PC-3 (cell line): Measurements from ENCODE around the gene ABCA2. TPM values are rescaled to one million over a fixed set of nuclear protein-coding genes. Genes with fewer than 3 reads are reported as not detected.

Experiments
- ATAC-seq: fragments of 200-7000 bp; cut with Tn5 transposase; 2 replicates; pipeline ENCODE4 v1.9.1; 2020; ENCODE audit warnings: mild to moderate bottlenecking, moderate library complexity
- BruUV-seq: library from RNA; stranded (reverse); fragments of 400-500 nt; replicated peaks from 2 replicates; lab custom pipeline; 2021; lab: Mats Ljungman, UMichigan
- CTCF ChIA-PET: fragments of 300-600 bp; sonication (Branson Sonifier 250); formaldehyde crosslinking; loops from one replicate; lab custom pipeline; 2022; ENCODE audit warnings: antibody characterized with exemption; lab: Charles Lee
- POLR2A ChIA-PET: fragments of 300-600 bp; sonication (Branson Sonifier 250); formaldehyde crosslinking; loops from one replicate; lab custom pipeline; 2022; ENCODE audit warnings: antibody characterized with exemption; ENCODE audit not compliant: unreplicated experiment; lab: Charles Lee
- DNase-seq: peaks from one replicate; pipeline ENCODE4 v3.0.0-alpha.2; 2015
- H2AFZ ChIP-seq: fragments of 300-600 bp; sonication (generic); 2 replicates; pipeline ENCODE4 v1.6.0; 2016; ENCODE audit warnings: antibody characterized with exemption, low read length
- H3F3A ChIP-seq: fragments of 300-600 bp; sonication (generic); one replicate; pipeline ENCODE4 v1.6.0; 2017; ENCODE audit warnings: antibody characterized with exemption, low read length, control low read depth, mild to moderate bottlenecking; ENCODE audit not compliant: unreplicated experiment
- H3K27ac ChIP-seq: fragments of 300-600 bp; sonication (generic); 2 replicates; pipeline ENCODE4 v1.5.1; 2016; ENCODE audit warnings: mild to moderate bottlenecking, low read length
- H3K27me3 ChIP-seq: fragments of 300-600 bp; sonication (generic); 2 replicates; pipeline ENCODE4 v1.6.1; 2016; ENCODE audit warnings: low read length, mixed read lengths
- H3K36me3 ChIP-seq: fragments of 300-600 bp; sonication (generic); 2 replicates; pipeline ENCODE4 v1.6.1; 2016; ENCODE audit warnings: low read depth, mixed run types, low read length, mixed read lengths
- H3K4me1 ChIP-seq: fragments of 300-600 bp; sonication (generic); 2 replicates; pipeline ENCODE4 v1.5.1; 2016; ENCODE audit warnings: low read length; ENCODE audit not compliant: insufficient read depth
- H3K4me2 ChIP-seq: fragments of 300-600 bp; sonication (generic); 2 replicates; pipeline ENCODE4 v1.6.0; 2016; ENCODE audit warnings: low read length
- H3K4me3 ChIP-seq: fragments of 300-600 bp; sonication (generic); 2 replicates; pipeline ENCODE4 v1.5.1; 2016; ENCODE audit warnings: mild to moderate bottlenecking, low read length, mixed read lengths
- H3K79me2 ChIP-seq: fragments of 300-600 bp; sonication (generic); 2 replicates; pipeline ENCODE4 v1.6.1; 2017; ENCODE audit warnings: low read length, mixed read lengths
- H3K9ac ChIP-seq: fragments of 300-600 bp; sonication (generic); 2 replicates; pipeline ENCODE4 v1.6.0; 2016; ENCODE audit warnings: mild to moderate bottlenecking, low read length
- H3K9me2 ChIP-seq: fragments of 300-600 bp; sonication (generic); replicated peaks from 2 replicates; pipeline ENCODE4 v1.6.1; 2016; ENCODE audit warnings: mixed run types, low read length, mixed read lengths
- H3K9me3 ChIP-seq: fragments of 300-600 bp; sonication (generic); 2 replicates; pipeline ENCODE4 v1.6.1; 2016; ENCODE audit warnings: low read length, mixed read lengths
- H4K20me1 ChIP-seq: fragments of 300-600 bp; sonication (generic); 2 replicates; pipeline ENCODE4 v1.6.1; 2016; ENCODE audit warnings: low read length, mixed read lengths
- CTCF ChIP-seq: fragments of 300-600 bp; sonication (generic); conservative IDR thresholded peaks from 2 replicates; pipeline ENCODE4 v1.5.1; 2017; ENCODE audit warnings: antibody characterized with exemption, low read depth, mild to moderate bottlenecking, low read length
- EZH2 ChIP-seq: fragments of 300-600 bp; sonication (generic); IDR thresholded peaks from one replicate; pipeline ENCODE4 v1.6.1; 2017; ENCODE audit warnings: antibody characterized with exemption, mild to moderate bottlenecking, low read length; ENCODE audit not compliant: unreplicated experiment
- EZH2phosphoT487 ChIP-seq: fragments of 300-600 bp; sonication (generic); IDR thresholded peaks from 2 replicates; pipeline ENCODE4 v1.6.1; 2018; ENCODE audit warnings: mild to moderate bottlenecking, antibody characterized with exemption, low read length, borderline replicate concordance
- intact Hi-C: fragments of 100-400 bp; cut with micrococcal nuclease; formaldehyde crosslinking; loops from 2 replicates; pipeline ENCODE4 v1.9.0; 2023
- total RNA-seq: library from RNA; depleted of rRNA; stranded (reverse); fragments of >200 nt; gene quantifications from 2 replicates; pipeline ENCODE4 v1.2.3, GENCODE V29; 2014

The ABCA2 gene
- total RNA-seq, 1 experiment from 2014 or later: 31.5 TPM

- H3K4me1 ChIP-seq: peaks cover 27% of the 10 kb centered on the region
- DNase-seq (no peak), ATAC-seq (no peak)
- no peak overlapping the region for H3K9ac ChIP-seq
- H3K9me2 ChIP-seq: no peaks in the 10 kb centered on the region
- no peaks in the 10 kb centered on the region for H4K20me1 ChIP-seq
- H3K27ac ChIP-seq: no peak overlapping the region
- H3K27me3 ChIP-seq: no peaks in the 10 kb centered on the region
- no peak overlapping the region for H2AFZ ChIP-seq
- peaks cover 16% of the 10 kb centered on the region for H3K79me2 ChIP-seq
- no peaks in the 10 kb centered on the region; the same call in 1 of the 2 replicates for H3K36me3 ChIP-seq
- no peaks in the 10 kb centered on the region for H3F3A ChIP-seq
- POLR2A ChIA-PET: no interaction called here
- BruUV-seq: no TSS peak
- no peaks in the 10 kb centered on the region for H3K9me3 ChIP-seq
- H3K4me2 ChIP-seq: no peak overlapping the region
- TF ChIP-seq EZH2: no peak
- no peak for TF ChIP-seq CTCF
- no peak for TF ChIP-seq EZH2phosphoT487
- no peak overlapping the region for H3K4me3 ChIP-seq
- intact Hi-C loops: loop anchor here (10.0 kb wide), 1 partner anchor 151 kb away; the partner anchor contains the start of genes AJM1 and PHPT1
- CTCF ChIA-PET: interaction anchor here (0.7 to 1.4 kb wide), 3 partner anchors 39 to 47 kb away, joined by 3 to 9 read pairs (median 3); no protein-coding TSS in a partner anchor
Measured at GRCh38 chr9:136995362-136995761, 32.7 kb downstream of the ABCA2 start.

- H3K4me2 ChIP-seq: no peak overlapping the region
- no peak overlapping the region for H3K4me3 ChIP-seq
- POLR2A ChIA-PET: no interaction called here
- no peak overlapping the region for H2AFZ ChIP-seq
- H3K4me1 ChIP-seq: peaks cover 27% of the 10 kb centered on the region
- H3K27ac ChIP-seq: no peak overlapping the region
- BruUV-seq: no TSS peak
- H3K9me2 ChIP-seq: no peaks in the 10 kb centered on the region
- intact Hi-C loops: loop anchor here (10.0 kb wide), 1 partner anchor 150 kb away; the partner anchor contains the start of genes AJM1 and PHPT1
- H3K9me3 ChIP-seq: no peaks in the 10 kb centered on the region
- H3F3A ChIP-seq: no peaks in the 10 kb centered on the region
- TF ChIP-seq EZH2phosphoT487 (no peak), CTCF (no peak), EZH2 (no peak)
- no peak for ATAC-seq
- peaks cover 16% of the 10 kb centered on the region for H3K79me2 ChIP-seq
- no peak for DNase-seq
- no peaks in the 10 kb centered on the region; the same call in 1 of the 2 replicates for H3K36me3 ChIP-seq
- no peaks in the 10 kb centered on the region for H4K20me1 ChIP-seq
- H3K9ac ChIP-seq: no peak overlapping the region
- no peaks in the 10 kb centered on the region for H3K27me3 ChIP-seq
- CTCF ChIA-PET: no interaction called here
Measured at GRCh38 chr9:136994888-136995230, 33.2 kb downstream of the ABCA2 start.

- ChIA-PET POLR2A (no interaction called here), CTCF (no interaction called here)
- no peak for DNase-seq
- no peak overlapping the region for H3K9ac ChIP-seq
- H3K36me3 ChIP-seq: no peaks in the 10 kb centered on the region; the same call in 1 of the 2 replicates
- H3K27me3 ChIP-seq: no peaks in the 10 kb centered on the region
- BruUV-seq: no TSS peak
- no peak for ATAC-seq
- no peaks in the 10 kb centered on the region for H3F3A ChIP-seq
- intact Hi-C loops: loop anchor here (10.0 kb wide), 1 partner anchor 150 kb away; the partner anchor contains the start of genes AJM1 and PHPT1
- no peak overlapping the region for H3K4me3 ChIP-seq
- no peak overlapping the region for H3K27ac ChIP-seq
- H3K9me2 ChIP-seq: no peaks in the 10 kb centered on the region
- no peak overlapping the region for H2AFZ ChIP-seq
- H4K20me1 ChIP-seq: no peaks in the 10 kb centered on the region
- peaks cover 16% of the 10 kb centered on the region for H3K79me2 ChIP-seq
- peak overlapping the region; percentile 87; the same call in 1 of the 2 replicates for H3K4me2 ChIP-seq
- TF ChIP-seq EZH2 (no peak), CTCF (no peak), EZH2phosphoT487 (no peak)
- H3K9me3 ChIP-seq: no peaks in the 10 kb centered on the region
- H3K4me1 ChIP-seq: peaks cover 27% of the 10 kb centered on the region
Measured at GRCh38 chr9:136994180-136994887, 33.7 kb downstream of the ABCA2 start.
